ENCODE measurements around the gene KASH5. TPM values are rescaled to one million over a fixed set of nuclear protein-coding genes. Genes with fewer than 3 reads are reported as not detected.

KASH5 gene
- total RNA-seq, 1 experiment from 2014 or later = 0.42 TPM

DNA sequence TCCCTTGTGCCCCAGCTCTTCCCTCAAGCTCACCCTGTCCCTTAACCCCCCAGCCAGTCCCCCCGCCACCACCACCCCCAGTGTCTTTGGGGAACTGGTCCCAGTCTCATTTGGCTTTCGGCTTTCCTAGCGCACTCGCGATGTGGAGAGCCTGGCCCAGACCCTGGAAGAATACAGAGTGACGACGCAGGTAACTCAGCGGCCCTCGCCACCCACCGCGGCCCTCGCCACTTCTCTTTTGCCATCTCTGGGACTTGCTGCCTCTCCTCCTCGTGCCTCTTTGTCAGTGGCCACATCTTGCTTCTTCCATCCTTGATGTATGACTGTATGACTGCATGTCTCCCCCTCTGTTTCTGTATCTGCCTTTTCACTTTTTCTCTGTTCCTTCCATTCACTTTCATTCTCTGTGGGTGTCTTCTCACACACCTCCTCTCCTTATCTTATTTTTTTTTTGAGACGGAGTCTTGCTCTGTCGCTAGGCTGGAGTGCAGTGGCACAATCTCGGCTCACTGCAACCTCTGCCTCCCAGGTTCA is 19.5 kb downstream of the KASH5 start:
- POLR2A ChIA-PET = no interaction called here
- Mint-ChIP-seq H3K9me3 (no peaks in the 10 kb centered on the region), H3K4me3 (no peak overlapping the region), H3K27me3 (ENCODE audit: low read depth) (peaks cover 9% of the 10 kb centered on the region; the same call in 1 of the 2 replicates), H3K36me3 (no peaks in the 10 kb centered on the region), H3K27ac (no peak overlapping the region), H3K4me1 (peaks cover 34% of the 10 kb centered on the region)
- TF ChIP-seq SP1 (CRISPR knock-in tag; conservative IDR thresholded peaks at IDR 0.05) = no peak
- TF ChIP-seq, protein P1, sequence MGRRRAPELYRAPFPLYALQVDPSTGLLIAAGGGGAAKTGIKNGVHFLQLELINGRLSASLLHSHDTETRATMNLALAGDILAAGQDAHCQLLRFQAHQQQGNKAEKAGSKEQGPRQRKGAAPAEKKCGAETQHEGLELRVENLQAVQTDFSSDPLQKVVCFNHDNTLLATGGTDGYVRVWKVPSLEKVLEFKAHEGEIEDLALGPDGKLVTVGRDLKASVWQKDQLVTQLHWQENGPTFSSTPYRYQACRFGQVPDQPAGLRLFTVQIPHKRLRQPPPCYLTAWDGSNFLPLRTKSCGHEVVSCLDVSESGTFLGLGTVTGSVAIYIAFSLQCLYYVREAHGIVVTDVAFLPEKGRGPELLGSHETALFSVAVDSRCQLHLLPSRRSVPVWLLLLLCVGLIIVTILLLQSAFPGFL (CRISPR knock-in tag; IDR thresholded peaks at IDR 0.05; ENCODE audit: borderline replicate concordance) = no peak
- TF ChIP-seq, protein P2, sequence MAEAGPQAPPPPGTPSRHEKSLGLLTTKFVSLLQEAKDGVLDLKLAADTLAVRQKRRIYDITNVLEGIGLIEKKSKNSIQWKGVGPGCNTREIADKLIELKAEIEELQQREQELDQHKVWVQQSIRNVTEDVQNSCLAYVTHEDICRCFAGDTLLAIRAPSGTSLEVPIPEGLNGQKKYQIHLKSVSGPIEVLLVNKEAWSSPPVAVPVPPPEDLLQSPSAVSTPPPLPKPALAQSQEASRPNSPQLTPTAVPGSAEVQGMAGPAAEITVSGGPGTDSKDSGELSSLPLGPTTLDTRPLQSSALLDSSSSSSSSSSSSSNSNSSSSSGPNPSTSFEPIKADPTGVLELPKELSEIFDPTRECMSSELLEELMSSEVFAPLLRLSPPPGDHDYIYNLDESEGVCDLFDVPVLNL (CRISPR knock-in tag; IDR thresholded peaks at IDR 0.05; ENCODE audit: borderline replicate concordance, low read depth) = no peak
- TF ChIP-seq, protein P3, sequence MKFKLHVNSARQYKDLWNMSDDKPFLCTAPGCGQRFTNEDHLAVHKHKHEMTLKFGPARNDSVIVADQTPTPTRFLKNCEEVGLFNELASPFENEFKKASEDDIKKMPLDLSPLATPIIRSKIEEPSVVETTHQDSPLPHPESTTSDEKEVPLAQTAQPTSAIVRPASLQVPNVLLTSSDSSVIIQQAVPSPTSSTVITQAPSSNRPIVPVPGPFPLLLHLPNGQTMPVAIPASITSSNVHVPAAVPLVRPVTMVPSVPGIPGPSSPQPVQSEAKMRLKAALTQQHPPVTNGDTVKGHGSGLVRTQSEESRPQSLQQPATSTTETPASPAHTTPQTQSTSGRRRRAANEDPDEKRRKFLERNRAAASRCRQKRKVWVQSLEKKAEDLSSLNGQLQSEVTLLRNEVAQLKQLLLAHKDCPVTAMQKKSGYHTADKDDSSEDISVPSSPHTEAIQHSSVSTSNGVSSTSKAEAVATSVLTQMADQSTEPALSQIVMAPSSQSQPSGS (CRISPR knock-in tag; IDR thresholded peaks at IDR 0.05; ENCODE audit: borderline replicate concordance, low read depth) = no peak
- TF ChIP-seq, protein P4, sequence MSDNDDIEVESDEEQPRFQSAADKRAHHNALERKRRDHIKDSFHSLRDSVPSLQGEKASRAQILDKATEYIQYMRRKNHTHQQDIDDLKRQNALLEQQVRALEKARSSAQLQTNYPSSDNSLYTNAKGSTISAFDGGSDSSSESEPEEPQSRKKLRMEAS (CRISPR knock-in tag; IDR thresholded peaks at IDR 0.05) = no peak
- TF ChIP-seq ZNF232 (CRISPR knock-in tag; IDR thresholded peaks at IDR 0.05) = no peak
- no peak for TF ChIP-seq NFE2L1 (CRISPR knock-in tag; IDR thresholded peaks at IDR 0.05)
- TF ChIP-seq, protein P5, sequence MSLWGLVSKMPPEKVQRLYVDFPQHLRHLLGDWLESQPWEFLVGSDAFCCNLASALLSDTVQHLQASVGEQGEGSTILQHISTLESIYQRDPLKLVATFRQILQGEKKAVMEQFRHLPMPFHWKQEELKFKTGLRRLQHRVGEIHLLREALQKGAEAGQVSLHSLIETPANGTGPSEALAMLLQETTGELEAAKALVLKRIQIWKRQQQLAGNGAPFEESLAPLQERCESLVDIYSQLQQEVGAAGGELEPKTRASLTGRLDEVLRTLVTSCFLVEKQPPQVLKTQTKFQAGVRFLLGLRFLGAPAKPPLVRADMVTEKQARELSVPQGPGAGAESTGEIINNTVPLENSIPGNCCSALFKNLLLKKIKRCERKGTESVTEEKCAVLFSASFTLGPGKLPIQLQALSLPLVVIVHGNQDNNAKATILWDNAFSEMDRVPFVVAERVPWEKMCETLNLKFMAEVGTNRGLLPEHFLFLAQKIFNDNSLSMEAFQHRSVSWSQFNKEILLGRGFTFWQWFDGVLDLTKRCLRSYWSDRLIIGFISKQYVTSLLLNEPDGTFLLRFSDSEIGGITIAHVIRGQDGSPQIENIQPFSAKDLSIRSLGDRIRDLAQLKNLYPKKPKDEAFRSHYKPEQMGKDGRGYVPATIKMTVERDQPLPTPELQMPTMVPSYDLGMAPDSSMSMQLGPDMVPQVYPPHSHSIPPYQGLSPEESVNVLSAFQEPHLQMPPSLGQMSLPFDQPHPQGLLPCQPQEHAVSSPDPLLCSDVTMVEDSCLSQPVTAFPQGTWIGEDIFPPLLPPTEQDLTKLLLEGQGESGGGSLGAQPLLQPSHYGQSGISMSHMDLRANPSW (CRISPR knock-in tag; conservative IDR thresholded peaks at IDR 0.05; ENCODE audit: low read depth) = no peak
- no peak for TF ChIP-seq GRHL2 (CRISPR knock-in tag; IDR thresholded peaks at IDR 0.05; ENCODE audit: insufficient replicate concordance, severe bottlenecking)
- no peak for TF ChIP-seq ATF1 (CRISPR knock-in tag; IDR thresholded peaks at IDR 0.05)
- TF ChIP-seq, protein P6, sequence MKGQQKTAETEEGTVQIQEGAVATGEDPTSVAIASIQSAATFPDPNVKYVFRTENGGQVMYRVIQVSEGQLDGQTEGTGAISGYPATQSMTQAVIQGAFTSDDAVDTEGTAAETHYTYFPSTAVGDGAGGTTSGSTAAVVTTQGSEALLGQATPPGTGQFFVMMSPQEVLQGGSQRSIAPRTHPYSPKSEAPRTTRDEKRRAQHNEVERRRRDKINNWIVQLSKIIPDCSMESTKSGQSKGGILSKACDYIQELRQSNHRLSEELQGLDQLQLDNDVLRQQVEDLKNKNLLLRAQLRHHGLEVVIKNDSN (CRISPR knock-in tag; IDR thresholded peaks at IDR 0.05) = no peak
- TF ChIP-seq, protein P7, sequence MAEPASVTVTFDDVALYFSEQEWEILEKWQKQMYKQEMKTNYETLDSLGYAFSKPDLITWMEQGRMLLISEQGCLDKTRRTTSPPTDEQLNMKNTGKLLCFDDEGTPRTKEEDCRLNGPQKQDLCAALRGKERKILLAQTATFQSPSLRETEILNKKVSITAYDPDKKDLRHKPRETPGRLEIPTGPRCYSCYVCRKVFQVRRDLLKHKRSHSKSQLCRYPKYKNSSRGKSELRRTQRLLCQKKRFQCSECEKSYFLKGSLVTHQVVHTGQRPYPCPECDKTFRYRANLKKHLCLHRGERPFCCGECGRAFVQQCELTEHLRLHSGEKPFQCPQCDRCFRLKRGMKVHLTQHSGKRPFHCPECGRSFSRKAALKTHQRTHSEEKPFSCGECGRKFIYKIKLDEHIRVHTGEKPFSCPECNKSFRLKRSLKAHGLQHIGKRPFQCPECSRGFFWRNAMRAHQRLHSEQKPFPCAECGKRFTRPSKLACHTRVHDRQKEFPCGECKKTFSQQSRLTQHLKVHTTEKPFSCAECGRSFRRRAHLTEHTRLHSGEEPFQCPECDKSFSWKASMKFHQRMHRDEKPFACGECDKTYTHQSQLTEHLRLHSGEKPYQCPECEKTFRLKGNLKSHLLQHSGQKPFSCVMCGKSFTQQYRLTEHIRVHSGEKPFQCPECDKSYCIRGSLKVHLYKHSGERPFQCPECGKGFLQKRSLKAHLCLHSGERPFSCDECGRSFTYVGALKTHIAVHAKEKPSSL (CRISPR knock-in tag; conservative IDR thresholded peaks at IDR 0.05) = no peak
- TF ChIP-seq ZNF121 (CRISPR knock-in tag; IDR thresholded peaks at IDR 0.05) = no peak
- DNase-seq (ENCODE audit: low spot score) = no peak
- CTCF ChIA-PET = interaction anchor here (0.8 kb wide), 1 partner anchor 15 kb away, joined by 3 read pairs; no protein-coding TSS in a partner anchor
- ATAC-seq = no peak

DNA sequence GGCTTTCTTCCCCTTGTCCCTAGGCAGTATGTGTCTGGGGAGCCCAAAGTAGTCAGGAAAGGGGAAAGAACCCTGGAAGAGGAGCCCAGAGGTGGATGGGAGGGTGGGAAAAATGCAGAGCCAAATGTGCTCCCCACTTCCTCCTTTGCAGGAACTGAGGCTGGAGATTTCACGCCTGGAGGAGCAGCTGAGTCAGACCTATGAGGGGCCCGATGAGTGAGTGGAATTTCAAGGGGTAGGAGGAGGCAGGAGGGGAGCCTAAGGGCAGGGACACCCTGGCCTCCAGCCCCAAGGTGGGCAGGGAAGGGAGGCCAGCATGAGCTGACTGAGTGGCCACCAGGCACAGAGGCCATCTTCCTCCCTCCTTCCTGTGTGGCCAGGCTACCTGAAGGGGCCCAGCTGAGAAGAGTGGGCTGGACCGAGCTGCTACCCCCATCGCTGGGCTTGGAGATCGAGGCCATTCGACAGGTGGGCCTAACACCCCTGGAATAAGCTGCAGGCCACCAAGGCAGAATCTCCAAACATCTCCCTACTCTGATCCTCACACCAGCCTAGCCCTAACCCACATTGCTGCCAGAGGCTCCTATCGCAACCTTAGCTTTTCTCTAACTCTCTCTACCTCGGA is 20.9 kb downstream of the KASH5 start:
- TF ChIP-seq, protein P8, sequence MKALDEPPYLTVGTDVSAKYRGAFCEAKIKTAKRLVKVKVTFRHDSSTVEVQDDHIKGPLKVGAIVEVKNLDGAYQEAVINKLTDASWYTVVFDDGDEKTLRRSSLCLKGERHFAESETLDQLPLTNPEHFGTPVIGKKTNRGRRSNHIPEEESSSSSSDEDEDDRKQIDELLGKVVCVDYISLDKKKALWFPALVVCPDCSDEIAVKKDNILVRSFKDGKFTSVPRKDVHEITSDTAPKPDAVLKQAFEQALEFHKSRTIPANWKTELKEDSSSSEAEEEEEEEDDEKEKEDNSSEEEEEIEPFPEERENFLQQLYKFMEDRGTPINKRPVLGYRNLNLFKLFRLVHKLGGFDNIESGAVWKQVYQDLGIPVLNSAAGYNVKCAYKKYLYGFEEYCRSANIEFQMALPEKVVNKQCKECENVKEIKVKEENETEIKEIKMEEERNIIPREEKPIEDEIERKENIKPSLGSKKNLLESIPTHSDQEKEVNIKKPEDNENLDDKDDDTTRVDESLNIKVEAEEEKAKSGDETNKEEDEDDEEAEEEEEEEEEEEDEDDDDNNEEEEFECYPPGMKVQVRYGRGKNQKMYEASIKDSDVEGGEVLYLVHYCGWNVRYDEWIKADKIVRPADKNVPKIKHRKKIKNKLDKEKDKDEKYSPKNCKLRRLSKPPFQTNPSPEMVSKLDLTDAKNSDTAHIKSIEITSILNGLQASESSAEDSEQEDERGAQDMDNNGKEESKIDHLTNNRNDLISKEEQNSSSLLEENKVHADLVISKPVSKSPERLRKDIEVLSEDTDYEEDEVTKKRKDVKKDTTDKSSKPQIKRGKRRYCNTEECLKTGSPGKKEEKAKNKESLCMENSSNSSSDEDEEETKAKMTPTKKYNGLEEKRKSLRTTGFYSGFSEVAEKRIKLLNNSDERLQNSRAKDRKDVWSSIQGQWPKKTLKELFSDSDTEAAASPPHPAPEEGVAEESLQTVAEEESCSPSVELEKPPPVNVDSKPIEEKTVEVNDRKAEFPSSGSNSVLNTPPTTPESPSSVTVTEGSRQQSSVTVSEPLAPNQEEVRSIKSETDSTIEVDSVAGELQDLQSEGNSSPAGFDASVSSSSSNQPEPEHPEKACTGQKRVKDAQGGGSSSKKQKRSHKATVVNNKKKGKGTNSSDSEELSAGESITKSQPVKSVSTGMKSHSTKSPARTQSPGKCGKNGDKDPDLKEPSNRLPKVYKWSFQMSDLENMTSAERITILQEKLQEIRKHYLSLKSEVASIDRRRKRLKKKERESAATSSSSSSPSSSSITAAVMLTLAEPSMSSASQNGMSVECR (CRISPR knock-in tag; IDR thresholded peaks at IDR 0.05; ENCODE audit: borderline replicate concordance) = no peak
- 0 out of 2 replicates have a peak, but pooled peaks have one; percentile 19 for TF ChIP-seq NR1H2 (CRISPR knock-in tag; IDR thresholded peaks at IDR 0.05)
- Mint-ChIP-seq H3K4me1 (peaks cover 35% of the 10 kb centered on the region), H3K9me3 (no peaks in the 10 kb centered on the region), H3K4me3 (no peak overlapping the region), H3K27me3 (ENCODE audit: low read depth) (peaks cover 13% of the 10 kb centered on the region; the same call in 1 of the 2 replicates), H3K27ac (no peak overlapping the region), H3K36me3 (no peaks in the 10 kb centered on the region)
- no peak for ATAC-seq
- ChIA-PET CTCF (interaction anchor here (1.0 to 1.8 kb wide), 4 partner anchors 9 to 34 kb away, joined by 3 to 9 read pairs (median 4); no protein-coding TSS in a partner anchor), POLR2A (no interaction called here)
- DNase-seq (ENCODE audit: low spot score) = no peak
